HG03196 (cell line): ENCODE results near the gene LMAN2.
"Not testable (repeated sequence)": the region's sequence is repeated elsewhere in the genome, so short reads cannot be mapped to it uniquely, and the experiment has no call there.

Experiments
- ATAC-seq: cut with Tn5 transposase; IDR thresholded peaks from one replicate; pipeline ENCODE4 v1.9.1; 2021; ENCODE audit not compliant: unreplicated experiment

Gene LMAN2

GRCh38 chr5:177307544-177308363, 43.7 kb downstream of the LMAN2 start:
- no peak for ATAC-seq

GRCh38 chr5:177306674-177307543, 44.6 kb downstream of the LMAN2 start:
- no peak for ATAC-seq

- ATAC-seq = not testable (repeated sequence)
These were observed 45.3 kb downstream of the LMAN2 start for GRCh38 chr5:177306103-177306640.

DNA sequence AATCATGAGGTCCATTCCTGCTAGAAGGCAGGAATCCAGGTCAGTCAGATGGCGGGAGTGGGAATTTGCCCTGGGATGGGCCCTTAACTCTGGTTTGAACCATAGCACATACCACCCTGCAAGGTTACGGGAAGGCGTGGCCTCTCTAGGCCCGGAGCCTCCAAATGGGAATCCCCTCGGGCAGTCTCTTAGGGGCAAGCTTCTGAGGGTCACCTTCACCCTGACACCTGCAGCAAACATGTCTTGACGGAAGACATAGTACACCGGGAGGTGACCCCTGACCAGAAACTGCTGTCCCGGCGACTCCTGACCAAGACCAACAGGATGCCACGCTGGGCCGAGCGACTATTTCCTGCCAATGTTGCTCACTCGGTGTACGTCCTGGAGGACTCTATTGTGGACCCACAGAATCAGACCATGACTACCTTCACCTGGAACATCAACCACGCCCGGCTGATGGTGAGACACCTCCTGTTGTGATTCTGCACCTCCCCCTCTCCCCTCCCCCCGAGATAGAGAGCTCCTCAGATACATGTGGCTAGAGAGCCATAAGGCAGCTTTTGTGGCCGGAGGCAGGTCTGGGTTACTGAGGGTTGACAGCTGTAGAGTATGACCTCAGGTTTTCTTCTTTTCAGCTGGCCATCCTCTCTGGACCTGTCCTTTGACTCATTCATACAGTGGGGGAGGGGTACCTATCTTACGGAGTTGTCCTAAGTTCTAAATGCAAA, 46.9 kb downstream of the LMAN2 start:
- ATAC-seq = no peak

DNA sequence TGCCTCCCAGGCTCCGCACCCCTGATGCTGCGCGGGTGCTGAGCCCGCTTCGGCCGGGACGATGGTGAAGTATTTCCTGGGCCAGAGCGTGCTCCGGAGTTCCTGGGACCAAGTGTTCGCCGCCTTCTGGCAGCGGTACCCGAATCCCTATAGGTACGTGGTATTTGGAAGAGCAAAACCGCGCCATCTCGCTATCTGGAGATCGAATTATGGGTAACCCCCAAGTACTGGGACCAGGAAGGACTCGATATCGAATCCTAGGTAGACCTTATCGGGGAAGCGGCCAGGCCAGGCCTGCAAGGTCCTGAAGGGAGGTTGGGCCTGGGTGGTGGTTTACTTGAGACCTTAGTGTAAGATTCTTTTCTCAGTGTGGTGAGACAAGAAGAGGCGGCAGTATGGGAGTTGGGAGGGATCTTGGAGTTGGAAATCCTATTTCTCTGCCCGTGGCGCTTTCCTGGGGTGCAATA, 47.5 kb downstream of the LMAN2 start:
- ATAC-seq = no peak

DNA sequence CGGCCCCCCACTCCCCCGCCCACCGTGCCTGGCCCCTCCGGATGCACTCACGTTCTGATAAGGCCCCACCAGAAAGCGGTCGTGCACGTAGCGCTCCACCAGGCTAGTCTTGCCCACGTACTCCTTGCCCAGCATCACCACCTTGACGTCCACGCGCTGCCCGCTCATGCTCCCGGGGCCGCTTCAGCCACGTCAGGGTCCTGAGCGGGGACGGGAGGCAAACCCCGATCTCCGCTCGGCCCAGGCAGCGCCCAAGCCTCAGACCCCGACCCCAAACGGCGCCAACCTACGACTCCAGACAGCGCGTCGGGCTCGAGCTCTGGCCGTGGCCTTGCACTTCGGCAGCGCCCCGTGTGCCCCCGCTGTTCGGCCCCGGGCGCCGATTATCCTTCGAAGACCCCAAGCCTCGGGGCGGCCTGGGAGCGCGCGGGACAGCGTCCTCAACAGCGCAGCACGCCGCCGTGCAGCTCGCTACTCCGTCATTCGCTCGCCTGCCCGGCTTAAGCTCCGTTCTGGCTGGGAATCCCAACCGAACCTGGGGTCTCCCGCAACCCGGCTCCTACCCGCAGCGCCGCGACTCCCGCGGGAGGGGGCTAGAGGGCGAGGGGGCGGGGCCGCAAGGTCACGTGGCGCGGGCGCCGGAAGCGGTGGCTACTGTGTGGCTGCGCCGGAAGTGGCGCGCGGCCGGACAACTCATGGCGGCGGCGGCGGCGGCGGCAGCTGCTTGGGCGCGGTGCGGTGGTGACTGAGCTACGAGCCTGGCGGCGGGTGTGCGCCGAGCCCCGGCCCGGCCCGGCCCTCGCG, 48.1 kb downstream of the LMAN2 start, which contains the start of the genes PRELID1 and RAB24:
PRELID1 (plus strand) TSS at position 679 of the 804 bp plus-strand sequence. CDS start 187 bp downstream, outside the sequence.
RAB24 (minus strand) TSS at position 599 of the 804 bp plus-strand sequence; CDS start at position 168, 431 bp downstream.
- ATAC-seq = peak; percentile 53

GRCh38 chr5:177302354-177303110, 48.9 kb downstream of the LMAN2 start:
- no peak for ATAC-seq

DNA sequence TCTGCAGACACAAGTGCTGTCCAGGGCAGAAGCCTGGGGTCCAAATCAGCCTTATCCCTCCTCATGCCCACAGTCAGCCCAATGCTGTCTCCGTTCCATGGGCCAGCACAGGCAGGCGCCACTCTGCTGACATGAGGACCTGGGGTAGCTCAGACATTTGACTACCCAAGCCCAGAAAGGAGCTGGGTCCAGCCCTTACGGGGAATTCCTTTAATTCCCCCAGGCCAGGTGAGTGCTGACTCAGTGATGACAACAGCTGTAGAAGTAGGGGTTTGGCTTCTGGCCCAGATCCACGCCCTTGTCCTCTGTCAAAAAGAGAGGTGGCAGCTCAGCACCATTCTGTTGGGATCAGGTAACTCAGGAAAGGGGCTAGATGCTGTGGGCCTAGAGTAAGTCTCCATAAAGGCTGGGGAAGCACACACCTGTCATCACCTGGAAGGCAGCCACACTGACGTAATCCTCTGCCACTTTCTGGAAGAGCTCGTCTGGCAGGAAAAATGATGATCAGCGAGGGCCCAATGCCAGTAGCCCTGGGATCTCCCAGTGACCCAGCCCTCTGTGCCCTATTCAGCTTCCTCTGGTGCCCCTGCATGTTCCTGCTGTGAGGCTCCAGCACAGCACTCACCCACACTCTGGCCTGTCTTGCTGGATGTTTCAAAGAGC, 49.8 kb downstream of the LMAN2 start:
- no peak for ATAC-seq

- no peak for ATAC-seq
These were observed 50.5 kb downstream of the LMAN2 start for GRCh38 chr5:177300951-177301350.

GRCh38 chr5:177300236-177300880, 51.1 kb downstream of the LMAN2 start:
- peak; percentile 29 for ATAC-seq

DNA sequence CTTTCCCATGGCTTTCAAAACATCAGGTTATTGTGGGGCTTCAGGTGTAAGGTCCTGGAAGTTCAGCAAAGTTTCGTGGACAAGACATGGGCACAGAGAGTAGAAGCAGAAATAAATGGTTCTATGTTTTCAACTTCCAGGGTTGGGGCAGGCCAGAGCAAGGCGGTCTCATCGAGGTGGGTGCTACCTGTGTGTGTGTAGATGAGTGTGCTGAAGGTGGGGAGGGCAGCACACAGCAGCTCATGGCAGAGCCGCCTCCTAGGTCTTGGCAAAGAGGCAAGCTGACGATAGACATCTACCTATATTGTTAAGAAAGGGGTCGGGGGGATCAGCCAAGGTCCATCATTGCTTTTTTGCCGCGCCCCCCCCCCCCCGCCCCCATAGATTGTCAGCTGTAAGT, 51.8 kb downstream of the LMAN2 start:
- ATAC-seq = no peak

GRCh38 chr5:177297922-177298321, 53.5 kb downstream of the LMAN2 start:
- ATAC-seq = no peak

DNA sequence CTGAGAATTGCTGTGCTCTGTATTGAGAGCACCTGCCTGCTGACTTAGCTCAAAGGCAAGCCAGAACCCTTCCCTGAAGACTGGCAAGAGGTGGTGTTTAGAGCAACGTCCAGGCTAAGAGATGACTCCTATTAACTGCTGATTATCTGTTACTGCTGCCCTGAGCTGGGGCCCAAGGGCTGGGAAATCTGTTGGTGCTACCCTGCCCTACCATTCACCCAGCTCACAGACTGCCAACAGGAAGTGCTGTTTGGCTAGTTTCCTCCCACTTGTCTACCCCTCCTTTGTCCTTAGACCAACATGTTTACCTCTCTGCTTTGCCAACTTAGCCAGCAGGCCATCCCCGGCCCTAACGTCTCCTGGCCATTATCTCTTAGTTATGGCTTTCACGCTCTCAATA, 54.9 kb downstream of the LMAN2 start:
- no peak for ATAC-seq

- no peak for ATAC-seq
These were observed 55.5 kb downstream of the LMAN2 start for GRCh38 chr5:177295924-177296323.

GRCh38 chr5:177294632-177295031, 56.8 kb downstream of the LMAN2 start:
- ATAC-seq = no peak

- ATAC-seq = no peak
These were observed 57.5 kb downstream of the LMAN2 start for GRCh38 chr5:177293819-177294581.

DNA sequence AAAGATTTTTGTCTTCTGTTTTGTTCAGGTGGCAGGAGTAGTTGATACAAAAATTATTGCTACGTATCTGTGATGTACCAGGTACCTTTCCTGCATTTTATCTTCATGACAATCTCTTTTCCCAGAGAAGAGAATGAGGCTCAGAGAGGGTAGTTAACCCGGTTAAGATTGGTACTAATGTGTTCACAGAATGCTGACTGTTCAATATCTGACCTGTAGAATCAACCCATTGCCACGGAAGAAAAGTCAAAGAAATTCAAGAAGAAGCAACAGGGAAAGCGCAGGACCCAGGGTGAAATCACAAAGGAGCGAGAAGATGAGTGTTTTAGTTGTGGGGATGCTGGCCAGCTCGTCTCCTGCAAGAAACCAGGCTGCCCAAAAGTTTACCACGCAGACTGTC, 59.7 kb downstream of the LMAN2 start:
- no peak for ATAC-seq
